Muscle of arm (tissue), 12 donors: ENCODE measurements around the gene RNF121. TPM values are rescaled to one million over a fixed set of nuclear protein-coding genes. Genes with fewer than 3 reads are reported as not detected.
A peak's percentile ranks its signal among the peaks of the same experiment; 100 is the strongest.

ENCODE experiments used
- DNase-seq: peaks from one replicate; pipeline ENCODE4 v3.0.0-alpha.2; 2013
- polyA plus RNA-seq, 12 donors: library from polyadenylated mRNA; unstranded; fragments of 120-200 nt; gene quantifications; one replicate each; pipeline ENCODE4 v1.2.1, GENCODE V29; 2013; ENCODE audit not compliant: insufficient read length in 12 of 12

The RNF121 gene
- polyA plus RNA-seq, 12 donors = 24.4 to 35.4 (median 29.2) TPM; not detected in 1

DNA sequence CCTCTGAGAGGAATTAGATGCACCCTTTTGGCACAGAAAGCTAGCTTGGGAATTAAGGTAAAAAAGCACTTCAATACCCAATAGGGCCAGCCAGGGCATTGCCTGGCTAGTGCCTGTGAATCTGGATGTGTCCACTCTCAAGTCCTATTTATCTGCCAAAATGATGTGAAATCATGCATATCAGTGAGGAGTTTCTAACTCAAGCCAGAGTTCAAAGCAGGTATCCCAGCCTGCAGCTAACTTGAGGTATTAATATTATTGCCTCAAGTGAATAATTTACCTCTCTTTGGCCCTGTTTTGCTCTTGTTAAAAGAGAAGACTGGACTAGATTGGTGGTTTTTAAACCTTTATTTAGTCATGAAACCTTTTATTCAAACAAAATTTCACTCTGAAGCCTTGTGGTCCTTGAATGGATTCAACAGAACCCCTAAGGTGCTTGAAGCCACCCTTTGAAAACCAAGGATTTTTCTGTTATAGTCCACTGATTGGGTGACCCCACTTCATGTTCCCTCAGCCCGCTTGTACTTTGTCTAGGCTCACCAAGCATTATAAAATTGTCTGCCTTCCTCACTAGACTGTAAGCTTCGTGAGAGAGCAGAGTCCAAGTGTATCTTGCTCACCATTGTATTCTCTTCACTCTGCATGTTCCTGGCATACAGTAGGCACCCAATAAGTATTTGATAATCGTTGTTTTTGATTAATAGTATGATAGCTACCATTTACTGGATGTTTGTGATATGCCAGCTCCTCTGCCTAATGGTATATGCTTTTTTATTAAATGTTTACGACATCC lies 4.5 kb downstream of the RNF121 start:
- DNase-seq = no peak

DNA sequence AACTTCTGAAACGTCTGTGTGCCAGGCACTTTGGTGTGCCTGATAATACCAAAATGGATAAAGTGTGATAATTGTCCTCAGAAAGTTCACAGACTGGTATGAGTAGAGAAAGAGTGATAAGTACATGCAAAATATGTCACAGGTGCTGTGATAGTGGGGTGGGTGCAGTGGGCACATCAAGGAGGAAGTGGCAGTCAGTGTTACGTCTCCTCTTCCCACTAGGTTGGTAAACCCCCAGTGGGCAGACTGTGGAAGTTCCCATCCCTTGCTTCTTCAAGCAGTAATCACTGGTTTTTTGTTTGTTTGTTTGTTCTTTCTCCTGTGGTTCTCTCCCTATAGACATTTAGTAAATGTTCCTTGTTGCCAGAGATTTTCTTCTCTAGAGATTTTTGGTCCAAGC lies 5.4 kb downstream of the RNF121 start:
- DNase-seq = no peak

DNA sequence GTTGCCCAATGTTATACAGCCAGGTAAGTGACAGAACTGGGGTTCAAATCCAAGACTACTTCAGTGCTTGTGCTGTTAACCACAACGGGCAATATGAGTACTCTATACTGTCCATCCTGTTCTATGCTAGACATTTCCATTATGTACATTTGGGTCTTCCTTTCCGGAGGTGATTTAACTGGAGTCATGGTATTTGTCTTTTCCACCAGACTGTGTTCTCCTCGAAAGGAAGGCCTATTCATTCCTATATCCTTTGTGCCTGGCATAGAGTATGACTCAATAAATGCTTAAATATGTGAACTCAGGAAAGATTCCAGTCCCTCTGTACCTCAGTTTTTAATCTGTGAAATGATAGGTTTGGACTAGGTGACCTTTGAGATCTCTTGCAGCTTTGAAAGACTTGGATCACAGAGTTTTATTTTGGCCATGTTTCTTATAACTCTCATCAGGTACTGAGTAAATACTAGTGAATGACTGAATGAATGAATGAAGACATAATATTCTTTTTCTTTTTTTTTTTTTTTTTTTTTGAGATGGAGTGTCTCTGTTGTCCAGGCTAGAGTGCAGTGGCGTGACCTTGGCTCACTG lies 6.6 kb downstream of the RNF121 start:
- no peak for DNase-seq

DNA sequence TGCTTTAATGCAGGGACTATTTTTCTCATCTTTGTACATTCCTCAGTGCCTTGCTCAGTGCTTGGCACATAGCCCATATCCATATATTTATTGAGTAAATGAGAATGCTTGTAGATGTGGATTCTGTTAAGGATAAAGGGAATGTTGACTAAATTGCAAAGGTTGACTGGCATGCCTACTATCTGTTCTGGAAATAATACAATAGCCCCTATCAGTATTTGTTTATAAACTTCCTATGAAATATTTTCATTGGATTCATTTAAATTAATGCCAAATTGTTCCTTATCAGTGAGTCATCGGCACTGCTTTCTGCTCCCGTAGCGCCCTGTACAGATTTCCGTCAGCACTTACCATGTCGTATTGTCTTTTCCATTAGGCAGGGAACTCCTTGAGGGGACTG lies 8.0 kb downstream of the RNF121 start:
- no peak for DNase-seq

DNA sequence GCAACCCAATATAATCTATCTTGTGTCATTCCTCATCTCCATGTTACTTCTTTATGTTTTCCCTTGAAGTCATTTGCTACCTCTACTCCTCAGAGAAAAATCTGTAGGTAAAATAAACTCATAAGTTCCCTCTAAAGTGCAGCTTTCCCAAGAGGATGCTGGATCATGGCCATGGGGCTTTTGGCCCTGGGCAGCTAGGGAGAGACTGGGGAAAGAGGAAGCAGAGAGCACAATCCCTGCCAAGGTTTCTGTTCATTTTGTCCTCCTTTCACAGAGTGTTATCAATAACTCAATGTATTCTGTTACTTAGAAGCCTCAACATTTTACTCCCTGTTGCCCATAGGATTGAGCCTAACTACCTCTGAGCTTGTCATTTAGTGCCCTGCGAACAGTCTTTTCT lies 9.0 kb downstream of the RNF121 start:
- no peak for DNase-seq

DNA sequence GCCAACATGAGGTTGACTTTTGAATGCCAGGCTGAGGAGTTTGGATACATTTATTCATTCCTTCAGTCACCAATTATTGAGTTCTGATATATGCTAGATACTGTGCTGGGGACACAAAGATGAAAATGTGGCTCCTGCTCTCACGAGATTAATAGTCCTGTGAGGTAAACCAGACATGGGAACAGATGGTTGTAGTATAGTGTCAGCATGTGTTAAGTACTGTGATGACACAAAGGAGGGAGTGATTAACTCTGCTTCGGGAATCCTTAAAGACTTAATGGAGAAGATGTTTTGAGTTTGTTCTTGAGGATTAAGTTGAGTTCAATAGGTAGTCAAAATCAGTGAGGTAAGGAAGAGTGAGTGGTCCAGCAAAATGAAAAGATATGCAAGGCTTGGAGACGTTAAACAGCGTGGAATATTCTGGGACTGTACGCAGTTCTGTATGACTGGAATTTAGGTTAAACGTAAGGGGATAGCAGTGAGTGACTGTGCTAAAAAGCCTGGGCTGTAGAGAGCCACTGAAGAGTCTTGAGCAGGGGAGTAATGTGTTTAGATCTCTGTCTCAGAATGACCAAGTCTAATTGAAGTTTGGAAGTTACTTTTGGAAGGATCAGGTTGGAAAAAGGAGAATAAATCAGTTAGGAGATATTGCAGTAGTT lies 11.8 kb downstream of the RNF121 start:
- no peak for DNase-seq

DNA sequence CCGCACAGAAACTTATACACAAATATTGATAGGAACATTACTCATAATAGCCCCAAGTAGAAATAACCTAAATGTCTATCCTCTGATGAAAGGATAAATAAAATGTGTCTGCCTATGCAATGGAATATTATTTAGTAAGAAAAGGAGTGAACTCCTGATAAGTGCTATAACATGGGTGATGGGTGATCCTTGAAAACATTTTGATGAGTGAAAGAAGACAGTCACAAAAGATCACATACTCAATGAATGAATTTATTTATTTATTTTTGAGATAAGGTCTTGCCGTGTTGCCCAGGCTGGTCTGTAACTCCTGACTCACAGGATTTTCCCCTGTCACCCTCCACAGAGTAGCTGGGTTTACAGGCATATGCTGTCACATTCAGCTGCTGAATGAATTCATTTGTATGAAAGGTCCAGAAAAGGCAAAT lies 17.3 kb downstream of the RNF121 start:
- DNase-seq = no peak

DNA sequence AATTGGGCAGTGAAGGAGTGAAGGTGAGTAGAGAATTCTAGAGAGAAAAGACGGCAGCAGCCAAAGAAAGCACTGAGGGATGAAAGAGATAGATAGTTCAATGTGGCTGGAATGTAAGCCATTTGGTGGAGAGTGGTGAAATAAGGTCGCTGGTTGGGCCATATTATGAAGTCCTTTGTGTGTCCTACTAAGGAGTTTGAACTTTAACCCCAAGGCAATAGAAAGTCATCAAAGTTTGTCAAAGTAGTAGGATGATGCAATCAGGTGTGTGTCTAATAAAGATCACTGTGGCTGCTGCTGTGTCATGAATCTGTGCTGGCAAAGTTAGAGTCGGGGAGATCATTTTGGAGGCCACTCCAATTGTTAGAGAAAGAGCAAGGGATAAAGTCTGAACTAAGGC lies 18.7 kb downstream of the RNF121 start:
- DNase-seq = no peak

DNA sequence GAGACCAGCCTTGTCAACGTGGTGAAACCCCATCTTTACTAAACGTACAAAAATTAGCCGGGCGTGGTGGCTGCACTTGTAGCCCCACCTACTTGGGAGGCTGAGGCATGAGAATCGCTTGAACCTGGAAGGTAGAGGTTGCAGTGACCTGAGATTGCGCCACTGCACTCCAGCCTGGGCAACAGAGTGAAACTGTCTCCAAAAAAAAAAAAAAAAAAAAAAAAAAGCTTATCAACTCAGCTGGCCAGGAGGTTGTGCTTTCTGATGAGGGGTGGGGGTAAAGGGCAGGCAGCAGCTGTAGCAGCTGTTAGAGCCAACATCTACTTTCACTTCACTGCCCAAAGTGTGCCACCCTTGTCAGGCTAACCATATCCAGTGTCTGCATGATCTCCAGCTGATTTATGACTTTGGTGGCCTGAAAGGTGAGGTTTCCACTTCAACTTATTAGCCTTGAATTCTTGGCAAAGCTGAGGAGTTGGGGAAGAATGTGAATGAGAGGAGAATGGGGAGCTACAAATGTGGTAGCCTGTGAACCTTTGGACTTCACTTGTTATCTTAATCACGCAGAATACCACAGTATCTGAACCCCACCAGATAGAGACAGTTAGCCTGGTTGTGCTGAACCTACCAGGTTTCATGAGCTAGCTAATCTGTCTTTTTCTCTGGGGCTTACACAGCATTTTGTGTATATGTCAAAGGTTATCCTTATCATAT lies 19.6 kb downstream of the RNF121 start:
- no peak for DNase-seq

DNA sequence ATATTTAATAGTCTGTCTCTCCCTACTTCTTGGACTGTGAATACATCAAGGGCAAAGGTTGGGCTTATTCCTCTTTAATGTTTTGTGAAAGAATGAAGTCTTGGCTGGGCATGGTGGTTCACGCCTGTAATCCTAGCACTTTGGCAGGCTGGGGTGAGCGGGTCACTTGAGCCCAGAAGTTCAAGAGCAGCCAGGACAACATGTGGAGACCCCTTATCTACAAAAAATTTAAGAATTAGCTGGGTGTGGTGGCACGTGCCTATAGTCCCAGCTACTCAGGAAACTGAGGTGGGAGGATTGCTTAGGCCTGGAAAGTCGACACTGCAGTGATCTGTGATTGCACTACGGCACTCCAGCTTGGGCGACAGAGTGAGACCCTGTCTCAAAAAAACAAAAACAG lies 20.2 kb downstream of the RNF121 start:
- DNase-seq = no peak

DNA sequence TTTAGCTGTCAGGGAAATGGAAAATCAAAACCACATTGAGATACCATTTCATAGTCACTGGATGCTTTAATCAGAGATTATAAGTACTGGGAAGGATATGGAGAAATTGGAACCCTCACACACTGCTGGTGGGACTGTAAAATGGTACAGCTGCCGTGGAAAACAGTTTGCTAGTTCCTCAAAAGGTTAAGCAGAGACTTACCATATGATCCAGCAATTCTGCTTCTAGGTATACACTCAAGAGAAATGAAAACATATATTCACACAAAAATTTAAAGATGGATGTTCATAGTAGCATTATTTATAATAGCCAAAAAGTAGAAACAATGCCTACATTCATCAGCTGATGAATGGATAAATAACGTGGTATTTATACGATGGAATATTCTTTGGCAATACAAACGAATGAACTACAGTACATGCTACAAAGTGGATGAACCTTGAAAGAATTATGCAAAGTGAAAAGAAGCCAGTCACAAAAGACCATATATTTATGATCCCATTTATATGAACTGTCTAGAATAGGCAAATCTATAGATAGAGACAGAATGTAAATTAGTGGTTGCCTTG lies 23.0 kb downstream of the RNF121 start:
- no peak for DNase-seq

DNA sequence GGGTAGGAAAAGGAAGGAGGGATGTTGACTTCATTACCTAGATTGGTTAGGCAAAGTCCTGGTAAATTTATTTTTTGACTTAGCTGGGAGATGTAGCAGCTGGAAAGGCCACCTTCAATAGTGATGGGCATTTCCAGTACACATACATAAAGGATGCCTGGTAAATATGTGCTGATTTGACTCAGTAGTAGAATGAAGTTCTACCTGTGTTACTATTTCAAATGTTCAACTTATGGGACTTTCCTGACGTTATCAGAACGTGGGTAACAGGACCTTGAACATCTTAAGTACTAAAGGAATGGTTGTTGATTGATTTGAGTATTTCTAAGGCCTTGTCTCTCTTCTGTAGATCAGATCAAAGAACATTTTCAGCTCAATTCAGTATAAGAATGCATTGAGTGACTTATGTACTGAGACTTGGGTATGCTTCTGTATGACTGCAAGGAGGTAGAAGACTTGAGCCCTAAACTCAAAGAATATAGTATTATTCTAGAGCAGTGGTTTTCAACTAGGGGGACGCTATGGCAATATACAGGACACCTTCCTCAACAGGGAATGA lies 27.1 kb downstream of the RNF121 start:
- no peak for DNase-seq

DNA sequence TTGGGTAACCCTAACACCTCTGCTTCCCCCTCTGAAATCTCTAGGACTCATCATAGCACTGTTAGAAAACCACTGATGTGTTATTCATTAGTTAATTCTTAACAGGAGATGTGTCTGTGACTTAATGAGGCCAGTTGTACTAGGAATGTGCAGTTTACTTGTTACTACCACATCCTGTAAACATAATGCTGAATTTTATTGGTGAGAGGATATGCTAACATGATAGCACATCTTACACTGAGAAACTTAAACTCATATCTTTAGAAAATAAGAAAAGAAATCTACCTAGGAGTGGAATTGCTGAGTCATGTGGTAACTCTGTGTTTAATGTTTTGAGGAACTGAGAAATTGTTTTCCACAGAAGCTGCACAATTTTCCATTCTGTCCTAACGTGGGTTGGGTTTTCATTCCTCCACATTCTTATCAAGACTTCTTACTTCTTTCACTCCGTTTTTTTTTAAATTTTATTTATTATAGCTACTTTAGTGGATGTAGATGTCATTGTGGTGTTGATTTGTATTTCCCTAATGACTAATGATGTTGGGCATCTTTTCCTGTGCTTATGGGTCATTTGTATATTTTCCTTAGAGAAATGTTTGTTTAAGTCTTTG lies 33.7 kb downstream of the RNF121 start:
- DNase-seq = no peak

DNA sequence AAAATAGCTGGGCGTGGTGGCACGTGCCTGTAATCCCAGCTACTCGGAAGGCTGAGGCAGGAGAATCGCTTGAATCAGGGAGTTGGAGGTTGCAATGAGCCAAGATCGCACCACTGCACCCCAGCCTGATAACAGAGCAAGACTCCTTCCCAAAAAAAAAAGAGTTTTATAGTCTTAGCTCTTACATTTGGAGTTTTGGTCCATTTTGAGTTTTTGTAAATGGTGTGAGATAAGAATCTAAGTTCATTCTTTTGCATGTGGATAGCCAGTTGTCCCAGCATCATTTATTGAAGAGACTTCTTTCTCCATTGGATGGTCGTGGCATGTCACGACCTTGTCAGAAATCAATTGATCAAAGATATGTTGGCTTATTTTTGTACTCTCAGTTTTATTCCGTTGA lies 34.6 kb downstream of the RNF121 start:
- no peak for DNase-seq

DNA sequence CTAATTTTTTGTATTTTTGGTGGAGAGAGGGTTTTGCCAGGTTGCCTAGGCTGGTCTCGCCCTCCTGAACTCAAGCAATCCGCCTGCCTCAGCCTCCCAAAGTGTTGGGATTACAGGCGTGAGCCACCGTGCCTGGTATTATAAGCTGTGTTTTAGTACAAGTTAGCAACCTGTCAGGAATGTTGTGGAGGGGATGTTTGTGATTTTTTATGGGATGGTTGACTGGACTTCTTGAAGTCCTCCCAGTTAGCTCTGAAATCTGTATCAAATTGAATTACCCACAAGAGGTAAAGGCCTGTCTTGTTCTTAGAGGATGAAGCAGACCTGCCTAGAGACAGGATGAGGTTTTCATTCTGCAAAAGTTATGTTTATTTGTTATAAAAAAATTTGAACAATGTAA lies 35.8 kb downstream of the RNF121 start:
- no peak for DNase-seq

DNA sequence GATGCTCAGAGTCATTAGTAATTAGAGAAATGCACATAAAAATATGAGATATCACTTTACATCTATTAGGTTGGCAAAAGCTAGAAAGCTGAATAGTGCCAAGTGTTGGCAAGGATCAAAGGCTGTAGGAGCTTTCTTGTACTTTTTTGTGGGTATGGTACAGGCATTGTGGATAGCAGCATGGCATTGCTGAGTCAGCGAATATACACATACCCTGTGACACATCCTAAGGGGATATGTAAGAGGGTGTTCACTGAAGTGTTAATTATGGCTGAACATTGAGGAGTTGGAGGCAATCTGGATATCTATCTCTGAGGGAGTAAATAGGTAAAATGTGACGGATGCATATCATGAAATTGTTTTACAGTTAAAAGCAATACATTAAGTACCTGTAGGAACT lies 42.8 kb downstream of the RNF121 start:
- no peak for DNase-seq

DNA sequence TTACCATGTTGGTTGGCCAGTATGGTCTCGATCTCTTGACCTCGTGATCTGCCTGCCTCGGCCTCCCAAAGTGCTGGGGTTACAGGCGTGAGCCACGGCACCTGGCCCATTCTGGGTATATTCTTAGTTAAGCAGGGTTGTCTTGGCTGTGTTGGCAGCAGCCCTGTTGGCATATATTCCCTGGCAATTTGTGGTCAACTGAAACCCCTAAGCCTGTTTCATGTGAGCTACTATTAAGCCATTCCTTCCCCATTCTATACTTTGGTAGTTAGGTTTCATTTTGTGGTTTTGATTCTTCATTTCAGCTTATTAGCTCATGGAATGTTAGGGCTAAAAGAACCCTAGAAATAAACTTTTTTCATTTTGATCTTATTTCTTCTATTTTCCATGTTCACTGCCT lies 47.7 kb downstream of the RNF121 start:
- DNase-seq = no peak

DNA sequence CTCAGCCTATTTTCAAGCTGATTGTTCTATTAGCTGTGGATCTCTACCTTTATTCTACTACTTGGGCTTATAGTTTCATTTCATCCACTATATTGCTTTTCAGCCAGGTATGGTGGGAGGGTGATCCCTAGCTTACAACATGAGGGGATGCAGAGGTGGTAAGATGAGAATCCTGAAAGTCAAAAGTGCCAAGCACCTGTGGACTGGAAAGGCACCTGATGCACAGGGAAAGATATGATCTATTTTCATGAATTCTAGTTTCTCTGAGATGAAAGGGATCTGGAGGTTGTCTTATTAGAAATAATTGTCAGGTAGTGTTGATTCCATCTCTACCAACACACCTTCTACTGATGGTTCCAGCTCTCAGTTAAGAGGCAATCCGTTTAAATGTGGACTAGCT lies 48.2 kb downstream of the RNF121 start:
- DNase-seq = no peak

DNA sequence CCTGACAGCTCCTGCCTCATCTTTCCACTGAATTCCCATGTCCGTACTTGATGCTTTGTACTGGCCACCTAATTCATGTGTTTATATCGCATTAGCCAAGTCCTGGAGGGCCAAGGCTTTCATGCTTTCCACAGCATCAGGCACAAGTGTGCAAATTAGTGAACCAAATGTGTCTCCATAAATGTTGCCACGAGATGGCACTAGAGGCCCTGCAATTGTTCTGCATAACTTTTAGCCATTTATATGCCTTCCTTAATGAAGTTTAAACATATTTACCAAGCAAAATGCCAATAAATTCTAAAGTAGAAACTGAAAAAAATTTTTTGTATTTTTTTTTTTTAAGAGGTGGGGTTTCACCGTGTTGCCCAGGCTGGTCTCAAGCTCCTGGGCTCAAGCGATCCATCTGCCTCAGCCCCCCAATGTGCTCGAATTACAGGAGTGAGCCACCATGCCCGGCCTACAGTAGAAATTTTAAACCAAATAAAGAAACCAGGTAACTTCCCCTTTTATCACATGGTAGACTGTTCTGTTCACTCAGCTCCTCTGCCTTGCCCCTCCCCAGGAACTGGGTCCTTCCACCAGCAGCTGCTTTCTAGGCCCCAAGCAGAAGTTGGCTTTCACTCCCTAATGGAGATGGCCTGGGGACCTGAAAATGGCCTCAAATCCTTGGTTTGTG lies 49.0 kb downstream of the RNF121 start:
- DNase-seq = peak; percentile 59

DNA sequence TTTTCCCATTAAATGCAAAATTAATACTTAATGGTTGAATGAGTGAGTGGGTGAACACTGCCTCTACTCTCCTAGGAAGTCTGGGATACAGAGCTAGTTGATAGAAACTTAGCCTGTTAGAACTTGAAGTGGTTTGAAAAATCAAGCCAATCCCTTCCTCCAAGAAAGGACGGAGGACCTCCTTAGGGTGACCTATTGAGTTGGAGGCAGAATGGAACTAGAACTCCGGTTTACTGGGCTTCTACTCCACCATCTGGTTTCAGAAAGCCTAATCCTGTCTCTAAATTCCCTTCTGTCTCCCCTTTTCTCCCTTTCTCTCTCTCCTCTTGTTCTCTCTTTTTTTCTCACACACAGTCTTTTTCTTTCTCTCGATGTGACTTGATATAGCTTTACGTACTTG lies 50.2 kb downstream of the RNF121 start:
- no peak for DNase-seq

DNA sequence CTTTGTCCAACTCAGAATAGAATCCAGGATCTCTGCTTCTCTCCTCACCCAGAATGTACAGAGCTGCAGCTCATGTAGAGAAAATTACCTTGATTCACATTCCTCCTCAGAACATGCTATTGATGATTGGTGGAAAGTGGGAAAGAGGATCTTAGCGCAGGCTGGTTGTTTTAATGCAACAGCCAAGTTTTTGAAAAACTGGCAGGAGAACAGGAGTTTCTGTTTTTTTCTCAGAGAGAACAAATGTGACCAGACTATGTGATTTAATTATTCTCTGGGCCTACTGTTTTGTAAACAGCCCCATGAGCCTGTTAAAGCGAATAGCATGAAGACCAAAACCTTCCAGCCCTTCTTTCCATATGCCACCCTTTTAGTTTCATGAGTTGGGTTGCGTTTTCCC lies 50.8 kb downstream of the RNF121 start:
- DNase-seq = no peak
